ENCODE measurements around the gene ZNF205. TPM values are rescaled to one million over a fixed set of nuclear protein-coding genes. Genes with fewer than 3 reads are reported as not detected.
A peak's percentile ranks its signal among the peaks of the same experiment; 100 is the strongest.

ZNF205 gene
- total and polyA plus RNA-seq, 9 of the 15 experiments (the other 6 are each of a cell fraction or from before 2014, with no cell fraction given): 2.4 to 11.8 (median 5.1) TPM; not detected in 2

GRCh38 chr16:3150346-3151218 is 38.2 kb downstream of the ZNF205 start (continued):
- TF ChIP-seq ZNF407 (IDR thresholded peaks at IDR 0.05; ENCODE audit: low read depth) (peak; percentile 73), E4F1 (CRISPR knock-in tag; IDR thresholded peaks at IDR 0.05; ENCODE audit: borderline replicate concordance) (no peak), FOS (IDR thresholded peaks at IDR 0.05; ENCODE audit: extremely low read depth, insufficient read length) (no peak), FOXK1 (CRISPR knock-in tag; IDR thresholded peaks at IDR 0.05; ENCODE audit: borderline replicate concordance) (peak; percentile 16; the same call in 1 of the 2 replicates), CTBP1 (IDR thresholded peaks at IDR 0.05; ENCODE audit: borderline replicate concordance) (peak; percentile 68; the same call in 1 of the 2 replicates), SMAD2 (IDR thresholded peaks at IDR 0.05; ENCODE audit: low read depth, low read length) (no peak), MIER1 (IDR thresholded peaks at IDR 0.05; ENCODE audit: low read depth) (0 out of 2 replicates have a peak, but pooled peaks have one; percentile 57), HNRNPLL (IDR thresholded peaks at IDR 0.05; ENCODE audit: low read depth, low read length, poor library complexity, severe bottlenecking) (peak; percentile 73), CHCHD3 (CRISPR knock-in tag; IDR thresholded peaks at IDR 0.05) (no peak), NR1H2 (CRISPR knock-in tag; IDR thresholded peaks at IDR 0.05) (peak; percentile 56; the same call in 1 of the 2 replicates), GTF2B (IDR thresholded peaks at IDR 0.05; ENCODE audit: extremely low read depth, insufficient read length) (no peak), POLR2AphosphoS5 (IDR thresholded peaks at IDR 0.05; ENCODE audit: control insufficient read depth, insufficient read depth, low read depth, low read length) (peak; percentile 20; the same call in 1 of the 2 replicates), E2F3 (CRISPR knock-in tag; IDR thresholded peaks at IDR 0.05) (no peak), CBX5 (IDR thresholded peaks at IDR 0.05; ENCODE audit: borderline replicate concordance, low read depth) (no peak), RBM17 (IDR thresholded peaks at IDR 0.05; ENCODE audit: borderline replicate concordance, low read depth, low read length) (no peak)
